K562 treated with DMSO at 1 percent for 48 hours (cell line): ENCODE data around the gene SCGB1D1. TPM values are rescaled to one million over a fixed set of nuclear protein-coding genes. Genes with fewer than 3 reads are reported as not detected.

Experiments
- total RNA-seq: library from RNA; unstranded; fragments of 300-600 nt; gene quantifications from 2 replicates; pipeline ENCODE4 v1.2.3, GENCODE V29; 2022; ENCODE audit warnings: low replicate concordance; ENCODE audit errors: extremely low read depth

Gene SCGB1D1
- total RNA-seq: not detected in 2 replicates

GRCh38 chr11:62190011-62190410 lies at the start of gene SCGB1D1:
TSS of gene SCGB1D1 (plus strand) at chr11:62190216. CDS start at chr11:62190285, 69 bp downstream.

GRCh38 chr11:62242021-62242420 lies 52.0 kb downstream of the SCGB1D1 start, which contains the start of gene SCGB1D2:
TSS of gene SCGB1D2 (plus strand) at chr11:62242239. CDS start at chr11:62242308, 69 bp downstream.

Other genes starting within 250 kb of the SCGB1D1 start
- not detected in 2 replicates for gene BEST1, start 239.9 kb upstream of the SCGB1D1 start, total RNA-seq
- gene FTH1, start 222.6 kb upstream of the SCGB1D1 start, total RNA-seq: 6,011 and 10,945 TPM in 2 replicates
- gene INCENP, start 66.2 kb upstream of the SCGB1D1 start, total RNA-seq: not detected in 2 replicates
- not detected in 2 replicates for gene SCGB2A1, start 18.5 kb downstream of the SCGB1D1 start, total RNA-seq
- not detected in 2 replicates for gene SCGB1D2, start 52.0 kb downstream of the SCGB1D1 start, total RNA-seq
- gene SCGB2A2, start 79.9 kb downstream of the SCGB1D1 start, total RNA-seq: not detected in 2 replicates
- gene SCGB1D4, start 108.9 kb downstream of the SCGB1D1 start, total RNA-seq: not detected in 2 replicates
- not detected in 2 replicates for gene ASRGL1, start 147.2 kb downstream of the SCGB1D1 start, total RNA-seq
- not detected in 2 replicates for gene SCGB1A1, start 228.8 kb downstream of the SCGB1D1 start, total RNA-seq